Liver (tissue), 5 donors: ENCODE data around the gene BRD8. TPM values are rescaled to one million over a fixed set of nuclear protein-coding genes. Genes with fewer than 3 reads are reported as not detected.

Experiments used
- polyA plus RNA-seq, 2 donors: library from polyadenylated mRNA; stranded (reverse) in 1 of 2; unstranded in 1 of 2; fragments of 200-250 nt in 1 of 2; fragments of >200 nt in 1 of 2; fragmentation: Nextera tagmentation in 1 of 2; extraction: Ambion mirVana in 1 of 2; gene quantifications; one replicate each; pipeline versions ENCODE4 v1.2.1 to v1.2.3, GENCODE V29; 2013 to 2015
- small RNA-seq: library from RNA; depleted of rRNA; stranded (forward); fragments of <200 nt; gene quantifications from one replicate; pipeline ENCODE3, GENCODE V24; 2014
- total RNA-seq, 2 donors: library from RNA; depleted of rRNA; stranded (reverse); fragments of >200 nt; gene quantifications; one replicate each; pipeline ENCODE4 v1.2.3, GENCODE V29; 2014
- donor health status: healthy.
- donor health status: healthy.
- donor health status: healthy.

BRD8 gene
- total and polyA plus RNA-seq, 4 donors, result 14.8 to 34.5 (median 29.6) TPM

Small RNAs within 50 kb of the gene (small RNA-seq; reads per million reads assigned to genes)
- gene RNU6-460P (not detected), gene RNU6-888P (0.09 reads per million)

Other genes starting within 250 kb of the BRD8 start
- 10 to 100 TPM; 15.6 to 19.0 TPM for gene FAM13B, start 145.6 kb downstream of the BRD8 start, total RNA-seq
- 1 to 10 TPM; 4.3 to 5.9 TPM for gene FAM13B, start 145.6 kb downstream of the BRD8 start, polyA plus RNA-seq
- gene WNT8A, start 94.6 kb downstream of the BRD8 start, total RNA-seq, result not detected
- not detected for gene WNT8A, start 94.6 kb downstream of the BRD8 start, polyA plus RNA-seq
- under 1 TPM; 0.09 to 0.50 TPM for gene NME5, start 39.2 kb downstream of the BRD8 start, total RNA-seq
- gene NME5, start 39.2 kb downstream of the BRD8 start, polyA plus RNA-seq, result 1 to 10 TPM in 1 of 2 donors, under 1 TPM in 1; 0.30 to 1.3 TPM
- gene KIF20A, start 482 bp upstream of the BRD8 start, total RNA-seq, result 10 to 100 TPM in 1 of 2 donors, under 1 TPM in 1; 0.42 to 32.3 TPM
- gene KIF20A, start 482 bp upstream of the BRD8 start, polyA plus RNA-seq, result 1 to 10 TPM in 1 of 2 donors, under 1 TPM in 1; 0.33 to 2.5 TPM
- gene CDC23, start 34.7 kb upstream of the BRD8 start, total RNA-seq, result 10 to 100 TPM; 15.7 to 23.8 TPM
- gene CDC23, start 34.7 kb upstream of the BRD8 start, polyA plus RNA-seq, result 10 to 100 TPM; 10.5 to 12.6 TPM
- 1 to 10 TPM in 1 of 2 donors, under 1 TPM in 1; 0.50 to 1.9 TPM for gene GFRA3, start 96.0 kb upstream of the BRD8 start, total RNA-seq
- gene GFRA3, start 96.0 kb upstream of the BRD8 start, polyA plus RNA-seq, result under 1 TPM; 0.18 to 0.22 TPM
- gene CDC25C, start 153.2 kb upstream of the BRD8 start, total RNA-seq, result 1 to 10 TPM in 1 of 2 donors, not detected in 1; 6.9 TPM
- under 1 TPM; 0.49 to 0.59 TPM for gene CDC25C, start 153.2 kb upstream of the BRD8 start, polyA plus RNA-seq
- gene FAM53C, start 159.6 kb upstream of the BRD8 start, total RNA-seq, result 10 to 100 TPM; 11.1 to 16.9 TPM
- gene FAM53C, start 159.6 kb upstream of the BRD8 start, polyA plus RNA-seq, result 1 to 10 TPM; 4.2 to 6.6 TPM
- 10 to 100 TPM; 29.2 to 39.6 TPM for gene KDM3B, start 174.1 kb upstream of the BRD8 start, total RNA-seq
- 1 to 10 TPM; 6.8 to 8.4 TPM for gene KDM3B, start 174.1 kb upstream of the BRD8 start, polyA plus RNA-seq